HCT116 (cell line): ENCODE measurements around the gene ZC3H12C.

ENCODE experiments used
- CEBPB ChIP-seq: IDR thresholded peaks from 2 replicates; pipeline ENCODE4 v1.6.1; 2012; ENCODE audit warnings: low read depth
- EZH2phosphoT487 ChIP-seq: fragments of 200-600 bp; IDR thresholded peaks from 2 replicates; pipeline ENCODE4 v1.6.1; 2018; ENCODE audit warnings: antibody characterized with exemption, borderline replicate concordance
- YY1 ChIP-seq: IDR thresholded peaks from 2 replicates; pipeline ENCODE4 v1.6.1; 2011; ENCODE audit warnings: low read length, low read depth, moderate library complexity, mild to moderate bottlenecking; ENCODE audit not compliant: insufficient replicate concordance; ENCODE audit errors: extremely low read depth
- TF ChIP-seq, protein P1 (sequence below), 3 experiments: fragments of 200-600 bp in 1 of 3; sonication (generic) in 1 of 3; IDR thresholded peaks in 2 of 3; conservative IDR thresholded peaks in 1 of 3; 2 replicates each; pipeline ENCODE4 v1.5.1; 2012 to 2017; ENCODE audit warnings: low read depth in 2 of 3, low read length in 2 of 3, antibody characterized with exemption in 1 of 3, borderline replicate concordance in 1 of 3, control low read depth in 1 of 3, mild to moderate bottlenecking in 1 of 3, mixed read lengths in 1 of 3, mixed run types in 1 of 3, moderate library complexity in 1 of 3; ENCODE audit not compliant: insufficient read depth in 1 of 3

DNA sequence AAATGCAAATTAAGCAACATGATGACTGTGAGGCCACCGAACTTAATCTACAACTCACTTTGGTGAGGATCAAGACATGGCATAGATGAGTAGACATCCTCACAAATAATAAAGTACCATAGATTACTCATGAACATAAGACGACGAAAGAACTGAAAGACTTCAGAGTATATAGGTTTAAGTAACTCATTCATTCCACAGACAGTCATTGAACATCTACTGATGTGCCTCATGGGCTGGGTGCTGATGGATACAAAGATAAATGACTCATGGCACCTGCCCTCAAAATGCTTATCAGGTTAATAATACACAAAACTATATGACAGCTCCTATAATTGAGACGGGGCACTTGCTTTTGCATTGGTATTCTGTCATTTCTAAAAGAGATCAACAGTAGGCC, 63.3 kb downstream of the ZC3H12C start:
- TF ChIP-seq, protein P1, sequence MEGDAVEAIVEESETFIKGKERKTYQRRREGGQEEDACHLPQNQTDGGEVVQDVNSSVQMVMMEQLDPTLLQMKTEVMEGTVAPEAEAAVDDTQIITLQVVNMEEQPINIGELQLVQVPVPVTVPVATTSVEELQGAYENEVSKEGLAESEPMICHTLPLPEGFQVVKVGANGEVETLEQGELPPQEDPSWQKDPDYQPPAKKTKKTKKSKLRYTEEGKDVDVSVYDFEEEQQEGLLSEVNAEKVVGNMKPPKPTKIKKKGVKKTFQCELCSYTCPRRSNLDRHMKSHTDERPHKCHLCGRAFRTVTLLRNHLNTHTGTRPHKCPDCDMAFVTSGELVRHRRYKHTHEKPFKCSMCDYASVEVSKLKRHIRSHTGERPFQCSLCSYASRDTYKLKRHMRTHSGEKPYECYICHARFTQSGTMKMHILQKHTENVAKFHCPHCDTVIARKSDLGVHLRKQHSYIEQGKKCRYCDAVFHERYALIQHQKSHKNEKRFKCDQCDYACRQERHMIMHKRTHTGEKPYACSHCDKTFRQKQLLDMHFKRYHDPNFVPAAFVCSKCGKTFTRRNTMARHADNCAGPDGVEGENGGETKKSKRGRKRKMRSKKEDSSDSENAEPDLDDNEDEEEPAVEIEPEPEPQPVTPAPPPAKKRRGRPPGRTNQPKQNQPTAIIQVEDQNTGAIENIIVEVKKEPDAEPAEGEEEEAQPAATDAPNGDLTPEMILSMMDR (IDR thresholded peaks at IDR 0.05 in 2 of 3, conservative IDR thresholded peaks at IDR 0.05 in 1 of 3; ENCODE audit: borderline replicate concordance in 1 of 3, insufficient read depth in 1 of 3, low read depth in 2 of 3, low read length in 2 of 3): no peak
- TF ChIP-seq CEBPB (no peak), YY1 (no peak), EZH2phosphoT487 (no peak)
